Activated naive CD4-positive, alpha-beta T cell treated with anti-CD3 and anti-CD28 coated beads, Interleukin-2, amount 10 ng/mL, durations not matched to agents 5 hours and 36 hours (primary cell): ENCODE data around the gene ERH. TPM values are rescaled to one million over a fixed set of nuclear protein-coding genes. Genes with fewer than 3 reads are reported as not detected.

Experiments
- total RNA-seq, 2 experiments: library from RNA; stranded (reverse); gene quantifications; one replicate each; pipeline ENCODE4 v1.2.3, GENCODE V29; 2021

Gene ERH
- 100 to 1,000 TPM; 219 to 229 TPM for total RNA-seq

GRCh38 chr14:69398053-69398817, at the start of gene ERH, which contains the start of gene SLC39A9:
TSS of gene ERH (minus strand) at chr14:69398299. CDS start at chr14:69398233, 66 bp downstream.
TSS of gene SLC39A9 (plus strand) at chr14:69398692. CDS start at chr14:69399370, 678 bp downstream.

Other genes starting within 250 kb of the ERH start
- gene DCAF5, start 245.2 kb downstream of the ERH start, total RNA-seq = 10 to 100 TPM; 47.1 to 48.3 TPM
- 1 to 10 TPM; 5.4 to 5.7 TPM for gene EXD2, start 206.8 kb downstream of the ERH start, total RNA-seq
- not detected for gene GALNT16, start 138.1 kb downstream of the ERH start, total RNA-seq
- gene SLC39A9, start 393 bp upstream of the ERH start, total RNA-seq = 10 to 100 TPM; 40.1 to 40.8 TPM
- gene PLEKHD1, start 86.4 kb upstream of the ERH start, total RNA-seq = under 1 TPM; 0.05 to 0.15 TPM
- not detected for gene CCDC177, start 176.6 kb upstream of the ERH start, total RNA-seq
- gene SUSD6, start 213.3 kb upstream of the ERH start, total RNA-seq = 10 to 100 TPM; 45.3 to 47.5 TPM